ENCODE results near the gene POLR1H. TPM values are rescaled to one million over a fixed set of nuclear protein-coding genes. Genes with fewer than 3 reads are reported as not detected.

Gene POLR1H
- total RNA-seq, 1 experiment from 2014 or later = 32.4 TPM

GRCh38 chr6:30104661-30105060, 43.6 kb downstream of the POLR1H start:
- in situ Hi-C loops (cut with HindIII; ENCODE audit: low pct_unique_long_range_greater_than_20kb, low sequenced_read_pairs) = no loop called here

GRCh38 chr6:30111266-30111856, 50.3 kb downstream of the POLR1H start:
- DNase-seq (ENCODE audit: low read depth, low spot score) = no peak
- in situ Hi-C loops (cut with HindIII; ENCODE audit: low pct_unique_long_range_greater_than_20kb, low sequenced_read_pairs) = no loop called here

More at GRCh38 chr6:30104661-30105060, 43.6 kb downstream of the POLR1H start:
- DNase-seq (ENCODE audit: low read depth, low spot score) = no peak

- DNase-seq (ENCODE audit: low read depth, low spot score) = no peak
- in situ Hi-C loops (cut with HindIII; ENCODE audit: low pct_unique_long_range_greater_than_20kb, low sequenced_read_pairs) = no loop called here
Measured at GRCh38 chr6:30112402-30112994, 51.4 kb downstream of the POLR1H start.

GRCh38 chr6:30113003-30113759, 52.1 kb downstream of the POLR1H start, which contains the start of gene TRIM31:
Gene TRIM31, minus strand, starts transcription at chr6:30113090. Its CDS starts 285 bp downstream, at chr6:30112805.
- DNase-seq (ENCODE audit: low read depth, low spot score) = no peak
- in situ Hi-C loops (cut with HindIII; ENCODE audit: low pct_unique_long_range_greater_than_20kb, low sequenced_read_pairs) = no loop called here

- no peak for DNase-seq (ENCODE audit: low read depth, low spot score)
- in situ Hi-C loops (cut with HindIII; ENCODE audit: low pct_unique_long_range_greater_than_20kb, low sequenced_read_pairs) = no loop called here
Measured at GRCh38 chr6:30113841-30114240, 52.8 kb downstream of the POLR1H start.

Small RNAs within 50 kb of the gene (small RNA-seq; reads per million reads assigned to genes)
- gene RF02218 (0 reads per million in 2 experiments), gene RF02219 (0 reads per million in 2 experiments), gene RF02220 (0 reads per million in 2 experiments)

Other genes with a start within 250 kb of the POLR1H start
- 0.32 and 0.37 TPM in 2 replicates for gene HLA-G, start 233.4 kb upstream of the POLR1H start, total RNA-seq (2014; rRNA removed; shearing (Covaris generic))
- 451 and 474 TPM in 2 replicates for gene HLA-A, start 118.7 kb upstream of the POLR1H start, total RNA-seq (2014; rRNA removed; shearing (Covaris generic))
- gene PPP1R11, start 5.9 kb downstream of the POLR1H start, total RNA-seq (2014; rRNA removed; shearing (Covaris generic)) = 51.5 and 51.6 TPM in 2 replicates
- not detected in 2 replicates for gene RNF39, start 14.5 kb downstream of the POLR1H start, total RNA-seq (2014; rRNA removed; shearing (Covaris generic))
- gene TRIM31, start 51.8 kb downstream of the POLR1H start, total RNA-seq (2014; rRNA removed; shearing (Covaris generic)) = not detected in 2 replicates
- not detected in 2 replicates for gene TRIM40, start 74.9 kb downstream of the POLR1H start, total RNA-seq (2014; rRNA removed; shearing (Covaris generic))
- gene TRIM10, start 99.9 kb downstream of the POLR1H start, total RNA-seq (2014; rRNA removed; shearing (Covaris generic)) = not detected in 2 replicates
- gene TRIM15, start 102.3 kb downstream of the POLR1H start, total RNA-seq (2014; rRNA removed; shearing (Covaris generic)) = not detected in 2 replicates
- gene TRIM26, start 152.1 kb downstream of the POLR1H start, total RNA-seq (2014; rRNA removed; shearing (Covaris generic)) = 24.7 and 25.0 TPM in 2 replicates